HG02840 (cell line): ENCODE measurements around the gene THAP3.

Experiments
- ATAC-seq: cut with Tn5 transposase; IDR thresholded peaks from one replicate; pipeline ENCODE4 v1.9.1; 2021; ENCODE audit warnings: mild to moderate bottlenecking, moderate library complexity, moderate number of reproducible peaks; ENCODE audit not compliant: unreplicated experiment, low FRiP score

The THAP3 gene

GRCh38 chr1:6666696-6667095 lies 42.0 kb downstream of the THAP3 start:
- no peak for ATAC-seq

GRCh38 chr1:6667139-6667538 lies 42.5 kb downstream of the THAP3 start:
- ATAC-seq, result no peak

GRCh38 chr1:6668503-6668902 lies 43.8 kb downstream of the THAP3 start:
- no peak for ATAC-seq

- no peak for ATAC-seq
These were observed 47.9 kb downstream of the THAP3 start for GRCh38 chr1:6672558-6672957.

- no peak for ATAC-seq
These were observed 49.2 kb downstream of the THAP3 start for GRCh38 chr1:6673816-6674398.

GRCh38 chr1:6674771-6675170 lies 50.1 kb downstream of the THAP3 start:
- no peak for ATAC-seq

GRCh38 chr1:6675941-6676340 lies 51.3 kb downstream of the THAP3 start:
- ATAC-seq, result no peak
